GM21576 (cell line): ENCODE results near the gene ZNRD2.
A peak's percentile ranks its signal among the peaks of the same experiment; 100 is the strongest.
"Not testable (repeated sequence)": the region's sequence is repeated elsewhere in the genome, so short reads cannot be mapped to it uniquely, and the experiment has no call there.

Source experiments
- ATAC-seq: cut with Tn5 transposase; IDR thresholded peaks from one replicate; pipeline ENCODE4 v1.9.1; 2021; ENCODE audit warnings: mild to moderate bottlenecking, moderate library complexity; ENCODE audit not compliant: unreplicated experiment

Gene ZNRD2, protein sequence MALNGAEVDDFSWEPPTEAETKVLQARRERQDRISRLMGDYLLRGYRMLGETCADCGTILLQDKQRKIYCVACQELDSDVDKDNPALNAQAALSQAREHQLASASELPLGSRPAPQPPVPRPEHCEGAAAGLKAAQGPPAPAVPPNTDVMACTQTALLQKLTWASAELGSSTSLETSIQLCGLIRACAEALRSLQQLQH

DNA sequence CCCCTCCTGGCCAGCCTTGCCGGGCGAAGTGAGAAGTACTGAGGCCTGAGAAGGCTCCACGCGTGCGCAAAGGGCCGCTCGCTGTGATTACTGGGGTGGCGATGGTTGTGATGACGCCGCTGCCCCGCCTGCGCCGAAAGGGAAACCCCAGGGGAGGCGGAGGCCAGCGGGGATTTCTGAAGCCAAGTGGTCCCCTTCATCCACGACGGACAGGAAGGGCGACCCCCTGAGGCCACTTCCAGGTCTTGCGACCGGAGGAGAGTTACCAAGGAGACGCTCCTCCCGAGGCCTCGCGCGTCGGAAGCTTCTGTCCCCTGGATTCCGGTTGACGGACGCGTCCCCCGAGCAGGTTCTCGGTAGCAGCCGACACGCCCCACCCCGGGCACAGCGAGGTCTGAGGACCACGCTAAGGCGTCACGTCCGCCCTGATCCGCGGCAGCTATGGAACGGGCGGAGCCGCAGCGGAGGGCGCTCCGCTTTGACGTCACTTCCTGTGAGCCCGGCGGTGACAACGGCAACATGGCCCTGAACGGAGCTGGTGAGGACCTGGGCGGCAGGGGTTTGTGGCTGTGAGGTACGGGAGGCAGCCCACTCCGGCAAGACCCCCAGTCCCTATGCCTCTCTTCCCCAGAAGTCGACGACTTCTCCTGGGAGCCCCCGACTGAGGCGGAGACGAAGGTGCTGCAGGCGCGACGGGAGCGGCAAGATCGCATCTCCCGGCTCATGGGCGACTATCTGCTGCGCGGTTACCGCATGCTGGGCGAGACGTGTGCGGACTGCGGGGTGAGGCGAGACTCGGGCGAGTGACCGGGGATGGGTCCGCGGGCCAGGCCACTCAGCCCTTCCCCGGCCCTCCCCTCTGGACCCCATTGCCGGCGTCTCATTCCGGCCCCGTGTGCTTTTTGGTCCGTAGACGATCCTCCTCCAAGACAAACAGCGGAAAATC is at the start of gene ZNRD2:
Gene ZNRD2, plus strand, starts transcription at position 505 of the 946 bp plus-strand sequence. Its CDS starts 15 bp downstream, at position 520.
- ATAC-seq, result peak; percentile 53

DNA sequence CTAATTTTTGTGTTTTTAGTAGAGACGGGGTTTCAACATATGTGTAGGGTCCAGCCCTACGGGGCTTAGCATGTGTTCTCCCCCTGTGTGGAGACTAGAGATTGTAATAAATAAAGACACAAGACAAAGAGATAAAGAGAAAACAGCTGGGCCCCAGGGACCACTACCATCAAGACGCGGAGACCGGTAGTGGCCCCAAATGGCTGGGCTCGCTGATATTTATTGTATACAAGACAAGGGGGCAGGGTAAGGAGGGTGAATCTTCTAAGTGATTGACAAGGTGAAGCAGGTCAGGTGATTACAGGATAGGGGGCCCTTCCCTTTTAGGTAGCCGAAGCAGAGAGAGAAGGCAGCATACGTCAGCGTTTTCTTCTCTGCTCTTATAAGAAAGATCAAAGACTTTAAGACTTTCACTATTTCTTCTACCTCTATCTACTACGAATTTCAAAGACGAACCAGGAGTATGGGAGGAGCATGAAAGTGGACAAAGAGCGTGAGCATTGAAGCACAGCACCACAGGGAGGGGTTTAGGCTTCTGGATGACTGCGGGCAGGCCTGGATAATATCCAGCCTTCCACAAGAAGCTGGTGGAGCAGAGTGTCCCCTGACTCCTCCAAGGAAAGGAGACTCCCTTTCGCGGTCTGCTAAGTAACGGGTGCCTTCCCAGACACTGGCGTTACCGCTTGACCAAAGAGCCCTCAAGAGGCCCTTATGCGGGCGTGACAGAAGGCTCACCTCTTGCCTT is 48.3 kb upstream of the ZNRD2 start:
- not testable (repeated sequence) for ATAC-seq

DNA sequence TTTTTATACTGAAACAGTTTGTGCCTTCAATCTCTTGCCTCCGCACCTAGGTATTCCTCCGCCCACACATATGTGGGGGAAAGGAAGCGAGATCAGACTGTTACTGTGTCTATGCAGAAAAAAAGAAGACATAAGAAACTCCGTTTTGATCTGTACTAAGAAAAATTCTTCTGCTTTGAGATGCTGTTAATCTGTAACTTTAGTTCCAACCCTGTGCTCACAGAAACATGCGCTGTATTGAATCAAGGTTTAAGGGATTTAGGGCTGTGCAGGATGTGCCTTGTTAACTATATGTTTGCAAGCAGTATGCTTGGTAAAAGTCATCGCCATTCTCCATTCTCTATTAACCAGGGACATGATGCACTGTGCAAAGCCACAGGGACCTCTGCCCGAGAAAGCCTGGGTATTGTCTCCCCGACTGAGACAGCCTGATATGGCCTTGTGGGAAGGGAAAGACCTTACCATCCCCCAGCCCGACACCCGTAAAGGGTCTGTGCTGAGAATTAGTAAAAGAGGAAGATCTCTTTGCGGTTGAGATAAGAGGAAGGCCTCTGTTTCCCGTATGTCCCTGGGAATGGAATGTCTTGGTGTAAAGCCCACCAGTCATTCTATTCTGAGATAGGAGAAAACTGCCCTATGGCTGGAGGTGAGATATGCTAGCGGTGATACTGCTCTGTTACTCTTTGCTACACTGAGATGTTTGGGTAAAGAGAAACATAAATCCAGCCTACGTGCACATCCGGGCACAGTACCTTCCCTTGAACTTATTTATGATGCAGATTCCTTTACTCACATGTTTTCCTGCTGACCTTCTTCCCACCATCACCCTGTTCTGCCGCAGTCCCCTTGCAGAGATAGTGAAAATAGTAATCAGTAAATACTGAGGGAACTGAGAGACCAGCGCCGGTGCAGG is 47.3 kb upstream of the ZNRD2 start:
- not testable (repeated sequence) for ATAC-seq

DNA sequence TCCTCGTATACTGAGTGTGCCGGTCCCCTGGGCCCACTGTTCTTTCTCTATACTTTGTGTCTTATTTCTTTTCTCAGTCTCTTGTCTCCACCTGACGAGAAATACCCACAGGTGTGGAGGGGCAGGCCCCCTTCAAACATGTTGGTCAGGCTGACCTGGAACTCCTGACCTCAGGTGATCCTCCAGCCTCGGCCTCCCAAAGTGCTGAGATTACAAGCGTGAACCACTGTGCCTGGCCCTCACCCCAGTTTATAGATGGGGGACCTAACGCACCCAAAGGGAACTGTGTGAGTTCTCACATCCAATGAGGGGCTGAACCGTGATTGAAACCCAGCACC is 46.7 kb upstream of the ZNRD2 start:
- ATAC-seq, result not testable (repeated sequence)

DNA sequence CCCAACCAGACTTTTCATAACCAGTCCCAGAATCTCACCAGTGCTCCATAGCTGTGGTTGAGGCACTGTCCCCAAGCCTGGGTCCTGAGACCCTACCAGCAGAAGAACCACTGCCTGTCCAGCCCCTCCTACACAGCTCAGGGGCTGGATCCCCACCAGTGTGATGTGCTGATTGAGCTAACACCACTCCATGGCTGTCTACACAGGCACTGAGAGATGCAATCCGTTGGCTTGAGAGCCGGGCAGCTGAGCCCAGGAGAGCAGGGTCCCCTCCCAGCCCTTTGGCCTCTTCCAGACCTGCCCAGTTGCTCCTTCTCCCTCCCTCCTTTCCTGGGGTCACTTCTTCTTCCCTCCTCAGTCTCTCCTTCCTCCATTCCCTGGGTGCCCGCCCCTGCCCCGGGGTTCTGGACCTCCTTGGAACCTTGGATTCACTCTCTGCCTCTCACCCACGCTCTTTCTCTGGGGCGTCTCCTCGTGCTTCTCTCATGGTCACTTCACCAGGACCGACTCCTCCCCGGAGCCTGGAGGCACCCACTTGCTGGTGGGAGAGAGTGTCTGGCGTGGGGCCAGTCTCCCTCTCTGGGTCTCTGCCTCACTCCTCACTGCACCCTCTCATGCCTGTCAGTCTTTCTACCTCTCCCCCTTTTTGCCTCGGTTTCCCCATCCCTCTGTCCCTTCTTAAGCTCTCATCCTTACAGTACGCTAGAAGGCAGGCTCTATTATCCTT is 46.1 kb upstream of the ZNRD2 start:
- no peak for ATAC-seq

DNA sequence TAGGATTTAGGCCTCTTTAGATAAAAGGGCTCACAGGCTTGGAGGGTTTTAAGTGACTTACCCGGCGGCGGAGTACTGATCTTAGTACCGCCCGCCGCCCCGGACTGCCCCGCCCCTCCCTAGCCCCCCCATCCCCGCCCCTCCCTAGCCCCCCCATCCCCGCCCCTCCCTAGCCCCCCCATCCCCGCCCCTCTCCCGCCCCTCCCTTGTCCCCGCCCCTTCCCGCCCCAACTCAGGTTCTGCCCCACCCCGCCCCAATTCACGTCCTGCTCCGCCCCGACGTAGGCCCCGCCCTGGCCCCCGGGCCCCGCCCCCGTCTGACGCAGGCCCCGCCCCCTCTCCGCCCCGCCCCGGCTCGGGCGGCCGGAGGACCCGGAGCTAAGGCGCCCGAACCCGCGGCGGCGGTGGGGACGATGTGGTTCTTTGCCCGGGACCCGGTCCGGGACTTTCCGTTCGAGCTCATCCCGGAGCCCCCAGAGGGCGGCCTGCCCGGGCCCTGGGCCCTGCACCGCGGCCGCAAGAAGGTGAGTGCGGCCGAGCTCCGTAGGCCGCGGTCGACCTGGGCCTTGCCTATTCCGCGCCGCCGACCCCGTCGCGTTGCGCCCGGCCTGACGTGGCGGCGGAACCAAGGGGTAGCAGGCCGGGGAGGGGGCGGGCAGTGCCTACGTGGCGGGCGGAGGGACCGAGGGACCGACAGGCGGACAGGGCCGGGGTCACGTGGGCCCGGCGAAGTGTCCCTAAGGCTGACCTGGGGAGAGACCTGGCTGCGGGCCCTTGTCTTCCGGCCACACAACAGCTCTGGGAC is 45.3 kb upstream of the ZNRD2 start, which contains the start of gene SCYL1:
Gene SCYL1, plus strand, starts transcription at position 343 of the 805 bp plus-strand sequence. Its CDS starts 71 bp downstream, at position 414.
- no peak for ATAC-seq

DNA sequence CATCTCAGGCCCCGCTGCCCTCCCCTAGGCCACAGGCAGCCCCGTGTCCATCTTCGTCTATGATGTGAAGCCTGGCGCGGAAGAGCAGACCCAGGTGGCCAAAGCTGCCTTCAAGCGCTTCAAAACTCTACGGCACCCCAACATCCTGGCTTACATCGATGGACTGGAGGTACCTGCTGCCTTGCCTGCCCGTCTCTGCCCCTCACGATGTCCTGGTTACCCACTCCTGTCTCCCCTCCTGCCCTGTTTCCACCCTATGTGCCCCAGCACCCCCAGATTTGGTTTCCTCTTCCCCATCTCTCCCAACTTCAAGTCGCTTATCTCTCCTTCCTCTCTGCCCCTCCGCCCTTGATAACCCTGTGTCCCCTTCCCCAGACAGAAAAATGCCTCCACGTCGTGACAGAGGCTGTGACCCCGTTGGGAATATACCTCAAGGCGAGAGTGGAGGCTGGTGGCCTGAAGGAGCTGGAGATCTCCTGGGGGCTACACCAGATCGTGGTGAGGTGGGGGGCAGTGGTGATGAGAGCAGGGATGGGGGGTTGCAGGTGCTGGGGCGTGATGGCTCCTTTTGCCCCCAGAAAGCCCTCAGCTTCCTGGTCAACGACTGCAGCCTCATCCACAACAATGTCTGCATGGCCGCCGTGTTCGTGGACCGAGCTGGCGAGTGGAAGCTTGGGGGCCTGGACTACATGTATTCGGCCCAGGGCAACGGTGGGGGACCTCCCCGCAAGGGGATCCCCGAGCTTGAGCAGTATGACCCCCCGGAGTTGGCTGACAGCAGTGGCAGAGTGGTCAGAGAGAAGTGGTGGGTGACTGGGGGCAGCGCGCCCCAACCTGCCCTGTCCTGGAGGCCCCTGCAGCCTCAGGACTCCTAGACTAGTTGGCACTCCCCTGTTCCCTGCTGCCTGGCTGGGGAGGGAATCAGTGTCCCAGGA is 44.5 kb upstream of the ZNRD2 start:
- ATAC-seq, result no peak

DNA sequence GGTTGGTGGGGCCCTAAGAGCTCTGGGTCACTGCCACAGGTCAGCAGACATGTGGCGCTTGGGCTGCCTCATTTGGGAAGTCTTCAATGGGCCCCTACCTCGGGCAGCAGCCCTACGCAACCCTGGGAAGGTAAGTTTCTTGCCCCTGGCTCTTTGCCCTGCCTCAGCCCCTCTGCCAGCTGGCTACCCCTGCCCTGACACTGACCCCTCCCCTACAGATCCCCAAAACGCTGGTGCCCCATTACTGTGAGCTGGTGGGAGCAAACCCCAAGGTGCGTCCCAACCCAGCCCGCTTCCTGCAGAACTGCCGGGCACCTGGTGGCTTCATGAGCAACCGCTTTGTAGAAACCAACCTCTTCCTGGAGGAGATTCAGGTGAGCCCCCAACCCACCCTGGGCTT is 43.5 kb upstream of the ZNRD2 start:
- no peak for ATAC-seq

DNA sequence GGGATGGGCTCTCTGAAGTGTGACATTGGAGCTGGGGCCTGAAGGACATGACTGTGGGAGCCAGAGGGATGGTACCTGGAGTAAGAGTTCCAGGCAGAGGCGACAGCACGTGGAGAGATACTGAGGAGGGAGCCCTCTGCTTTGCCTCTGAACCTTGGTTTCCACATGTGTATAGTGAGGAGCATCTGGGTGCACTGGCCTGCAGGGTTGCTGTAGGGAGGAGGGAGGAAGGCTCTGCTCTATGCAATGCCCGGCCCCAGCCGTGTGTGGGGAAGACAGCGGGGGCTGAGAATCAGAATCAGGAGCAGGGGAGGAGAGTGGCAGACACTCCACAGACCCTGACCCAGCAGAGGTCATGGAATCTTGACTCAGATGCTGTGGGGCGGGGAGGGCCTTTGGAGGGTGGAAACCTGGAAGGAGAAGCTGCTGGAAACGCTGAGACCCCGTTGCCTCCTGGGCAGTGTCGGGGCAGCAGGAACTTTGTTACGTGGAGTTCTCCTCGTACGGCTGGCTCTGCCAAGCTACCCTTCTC is 41.4 kb upstream of the ZNRD2 start:
- ATAC-seq, result no peak

DNA sequence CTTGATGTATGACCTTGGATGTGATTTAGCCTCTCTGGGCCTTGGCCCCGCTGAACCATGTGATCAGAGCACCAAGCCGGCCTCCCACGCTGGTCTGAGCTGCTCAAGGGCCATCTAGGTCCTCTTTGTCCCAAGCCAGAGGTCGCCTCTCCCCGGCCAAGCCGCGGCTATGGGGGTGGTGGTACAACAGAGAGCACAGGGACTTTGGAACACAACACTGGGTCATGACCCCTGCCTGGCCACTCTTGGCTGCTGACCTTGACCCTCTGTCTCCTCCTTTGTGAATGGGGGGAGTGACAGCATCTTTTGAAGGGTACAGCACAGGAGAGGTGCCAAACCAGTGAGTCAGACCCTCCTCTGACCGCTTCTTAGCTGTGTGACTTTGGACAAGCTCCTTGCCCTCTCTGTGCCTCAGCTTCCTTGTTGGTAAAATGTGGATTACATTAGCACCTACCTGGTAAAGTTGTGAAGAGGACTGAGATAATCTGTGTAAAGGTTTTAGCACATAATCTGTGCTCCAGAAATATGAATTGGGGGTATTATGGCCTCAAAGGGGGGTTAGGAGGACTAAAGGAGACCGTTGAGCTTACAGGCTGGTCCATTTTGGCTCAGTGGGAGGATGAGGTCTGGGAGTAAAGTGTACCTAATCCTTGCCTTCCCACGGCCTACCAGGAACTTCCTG is 40.7 kb upstream of the ZNRD2 start:
- no peak for ATAC-seq

DNA sequence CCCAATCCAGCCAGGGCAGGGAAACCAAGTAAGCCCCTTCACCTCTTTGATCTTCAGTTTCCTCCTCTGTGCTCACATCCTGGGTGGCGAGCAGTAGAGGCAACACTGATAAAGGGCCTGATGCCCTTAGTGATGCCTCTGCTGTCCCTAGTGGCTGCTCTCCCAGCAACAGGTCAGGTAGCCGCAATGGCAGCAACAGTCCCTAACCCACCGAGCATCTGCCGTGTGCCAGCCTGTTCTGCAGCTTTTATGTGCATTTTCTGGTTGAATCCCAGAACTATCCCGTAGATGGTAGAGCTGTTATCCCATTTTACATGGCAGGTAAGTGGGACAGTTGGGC is 40.1 kb upstream of the ZNRD2 start:
- ATAC-seq, result no peak

DNA sequence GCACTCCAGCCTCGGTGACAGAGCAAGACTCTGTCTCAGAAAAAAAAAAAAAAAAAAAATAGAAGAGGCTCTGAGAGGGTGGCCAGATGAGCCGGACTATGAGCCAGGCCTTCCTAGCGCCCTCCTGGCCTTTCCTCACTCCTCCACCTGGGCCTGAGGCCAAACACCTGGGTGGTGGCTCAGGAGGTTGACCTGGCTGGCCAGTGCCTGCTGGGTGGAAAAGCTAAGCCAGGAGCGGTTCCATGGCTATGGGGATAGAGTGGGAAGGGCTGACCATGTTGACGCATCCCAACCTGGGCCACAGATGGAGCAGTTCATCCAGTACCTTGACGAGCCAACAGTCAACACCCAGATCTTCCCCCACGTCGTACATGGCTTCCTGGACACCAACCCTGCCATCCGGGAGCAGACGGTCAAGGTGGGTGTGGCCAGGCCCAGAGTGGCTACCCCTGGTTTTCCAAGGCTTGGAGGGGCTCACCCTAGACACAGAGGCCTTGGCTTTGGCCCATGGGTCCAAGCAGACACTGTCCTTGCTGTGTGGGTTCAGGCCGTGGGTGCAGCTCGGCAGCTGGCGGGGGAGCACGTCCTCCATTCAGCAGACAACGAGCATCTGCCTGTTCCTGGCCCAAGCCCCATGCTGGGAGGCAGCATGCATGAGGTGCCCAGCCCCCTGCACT is 37.8 kb upstream of the ZNRD2 start:
- ATAC-seq, result no peak

DNA sequence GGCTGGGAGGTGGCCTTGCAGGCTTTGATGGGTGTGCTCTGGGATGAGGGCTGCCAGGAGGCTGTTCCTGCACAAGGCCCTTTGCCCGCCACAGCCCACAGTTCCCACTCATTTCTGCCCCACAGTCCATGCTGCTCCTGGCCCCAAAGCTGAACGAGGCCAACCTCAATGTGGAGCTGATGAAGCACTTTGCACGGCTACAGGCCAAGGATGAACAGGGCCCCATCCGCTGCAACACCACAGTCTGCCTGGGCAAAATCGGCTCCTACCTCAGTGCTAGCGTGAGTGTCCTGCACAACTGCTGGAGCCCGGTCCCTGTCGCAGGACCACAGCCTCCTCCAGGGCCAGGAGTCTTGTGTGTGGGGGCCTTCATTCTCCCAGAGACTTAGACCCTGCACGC is 35.2 kb upstream of the ZNRD2 start:
- ATAC-seq, result no peak

DNA sequence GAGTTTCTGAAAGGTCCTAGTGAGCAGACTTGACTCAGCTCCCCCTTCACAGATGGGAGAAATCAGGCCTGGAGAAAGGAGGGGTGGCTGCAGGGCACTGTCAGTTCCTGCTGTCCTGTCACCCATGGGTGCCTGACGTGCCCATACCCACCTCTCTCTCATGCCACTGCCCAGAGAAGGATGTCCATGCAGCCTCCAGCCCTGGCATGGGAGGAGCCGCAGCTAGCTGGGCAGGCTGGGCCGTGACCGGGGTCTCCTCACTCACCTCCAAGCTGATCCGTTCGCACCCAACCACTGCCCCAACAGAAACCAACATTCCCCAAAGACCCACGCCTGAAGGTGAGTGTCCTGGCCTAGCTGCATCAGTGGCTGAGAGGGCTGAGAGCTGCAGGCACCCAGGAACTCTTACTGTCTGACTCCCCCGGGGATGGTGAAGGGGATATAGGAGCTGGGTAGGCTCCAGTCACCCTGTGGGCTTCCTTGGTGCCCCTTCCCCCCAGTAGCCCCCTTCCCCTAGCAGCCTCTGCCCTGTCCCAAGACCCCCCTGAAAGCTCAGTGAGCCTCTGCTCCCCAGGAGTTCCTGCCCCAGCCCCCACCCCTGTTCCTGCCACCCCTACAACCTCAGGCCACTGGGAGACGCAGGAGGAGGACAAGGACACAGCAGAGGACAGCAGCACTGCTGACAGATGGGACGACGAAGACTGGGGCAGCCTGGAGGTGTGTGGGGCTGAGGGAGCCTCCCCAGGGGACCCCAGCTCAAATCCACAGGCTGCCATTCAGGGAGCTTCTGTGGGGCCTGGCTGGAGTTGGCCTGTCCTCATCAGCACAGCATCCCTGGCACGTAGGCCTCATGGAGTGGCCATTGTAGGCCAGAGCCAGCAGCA is 33.6 kb upstream of the ZNRD2 start:
- ATAC-seq, result no peak

DNA sequence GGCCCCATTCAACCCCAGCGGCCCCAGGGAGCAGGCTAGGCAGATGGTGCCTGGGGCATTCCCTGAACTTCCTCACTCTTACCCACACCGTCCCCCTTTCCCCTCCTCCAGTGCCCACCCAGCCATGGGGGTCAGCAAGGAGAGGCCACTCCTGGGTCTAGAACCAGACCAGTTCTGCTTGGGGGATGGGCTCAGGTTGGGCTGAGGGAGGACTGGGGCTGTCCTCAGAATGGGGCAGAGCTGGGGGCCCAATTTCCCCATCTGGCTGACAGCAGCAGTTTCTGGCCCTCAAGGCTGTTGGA is 33.0 kb upstream of the ZNRD2 start:
- ATAC-seq, result no peak
